Heart left ventricle (tissue), 13 donors: ENCODE data around the gene MICAL1.

ENCODE experiments used
- POLR2A ChIP-seq, 2 donors: fragments of 450-650 bp; IDR thresholded peaks; one replicate each; pipeline ENCODE4 v1.6.1; 2017; ENCODE audit warnings: antibody characterized with exemption in 2 of 2, mild to moderate bottlenecking in 2 of 2, moderate library complexity in 2 of 2
- TF ChIP-seq, protein P1 (sequence below), 12 donors: fragments of 200-600 bp; sonication (generic) in 4 of 12; IDR thresholded peaks; one replicate each; pipeline versions ENCODE4 v1.5.0 to v1.8.0; 2018 to 2022; ENCODE audit warnings: antibody characterized with exemption in 12 of 12, mild to moderate bottlenecking in 5 of 12
- donor health status: ischemic (EF 13 %, LVEDD 7.1; RV severe dilation, severe dysfunction).
- donor health status: DM: no; HTN: yes; CAD: no.
- donor health status: DM: no; HTN: no; CAD: no.
- donor health status: ischemic (EF 25% LVEDD 6.9; RV normal size, moderate dysfunction).
- donor health status: ischemic (EF 25% LVEDD 5.7; RV mildly dilated, moderate dysfunction).
- donor health status: ischemic (EF 35%, LVEDD 5.7; RV mildly dilated, moderate dysfunction).
- donor health status: nonischemic (EF 11% LVEDD 7.7; RV severe dilation, severe dysfunction).
- donor health status: DM: yes; HTN: yes; CAD: no.
- donor health status: PGD.
- donor health status: ischemic (EF 29% LVEDD 5.4; RV normal size, mild dysfunction).
- donor health status: nonischemic (EF 23%, LVEDD 6.1; RV moderate dilation, normal function).

DNA sequence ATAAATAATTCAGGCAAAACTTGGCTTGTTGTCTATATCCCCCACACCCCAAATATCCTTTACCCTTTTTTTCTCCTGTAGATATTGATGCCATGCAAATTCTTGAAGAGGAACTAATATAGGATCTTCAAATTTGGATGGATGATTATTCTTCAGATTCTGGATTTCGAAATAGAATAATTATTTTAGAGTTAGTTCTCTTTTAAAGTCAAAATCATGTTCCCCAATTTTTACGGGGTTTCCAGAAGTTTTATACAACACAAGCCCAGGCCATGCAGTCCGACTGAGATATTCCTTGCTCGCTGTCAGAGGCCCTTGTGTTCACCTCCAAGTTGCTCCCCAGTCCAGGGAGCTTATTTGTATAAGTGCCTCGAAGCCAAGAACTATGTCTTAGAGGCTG is 19.5 kb downstream of the MICAL1 start:
- no peak for TF ChIP-seq POLR2A (IDR thresholded peaks at IDR 0.05)
- TF ChIP-seq, protein P1, sequence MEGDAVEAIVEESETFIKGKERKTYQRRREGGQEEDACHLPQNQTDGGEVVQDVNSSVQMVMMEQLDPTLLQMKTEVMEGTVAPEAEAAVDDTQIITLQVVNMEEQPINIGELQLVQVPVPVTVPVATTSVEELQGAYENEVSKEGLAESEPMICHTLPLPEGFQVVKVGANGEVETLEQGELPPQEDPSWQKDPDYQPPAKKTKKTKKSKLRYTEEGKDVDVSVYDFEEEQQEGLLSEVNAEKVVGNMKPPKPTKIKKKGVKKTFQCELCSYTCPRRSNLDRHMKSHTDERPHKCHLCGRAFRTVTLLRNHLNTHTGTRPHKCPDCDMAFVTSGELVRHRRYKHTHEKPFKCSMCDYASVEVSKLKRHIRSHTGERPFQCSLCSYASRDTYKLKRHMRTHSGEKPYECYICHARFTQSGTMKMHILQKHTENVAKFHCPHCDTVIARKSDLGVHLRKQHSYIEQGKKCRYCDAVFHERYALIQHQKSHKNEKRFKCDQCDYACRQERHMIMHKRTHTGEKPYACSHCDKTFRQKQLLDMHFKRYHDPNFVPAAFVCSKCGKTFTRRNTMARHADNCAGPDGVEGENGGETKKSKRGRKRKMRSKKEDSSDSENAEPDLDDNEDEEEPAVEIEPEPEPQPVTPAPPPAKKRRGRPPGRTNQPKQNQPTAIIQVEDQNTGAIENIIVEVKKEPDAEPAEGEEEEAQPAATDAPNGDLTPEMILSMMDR (IDR thresholded peaks at IDR 0.05): no peak
